K562 (cell line): Measurements from ENCODE around the gene CAMK2G. TPM values are rescaled to one million over a fixed set of nuclear protein-coding genes. Genes with fewer than 3 reads are reported as not detected.

Experiments
- ATAC-seq: fragments of 200-7000 bp; cut with Tn5 transposase; 3 replicates; pipeline ENCODE4 v1.9.1; 2020; ENCODE audit warnings: moderate library complexity
- BruUV-seq: library from RNA; stranded (reverse); fragments of 400-500 nt; replicated peaks from 2 replicates; lab custom pipeline; 2021; lab: Mats Ljungman, UMichigan
- CTCF ChIA-PET: fragments of 300-600 bp; formaldehyde crosslinking; extraction: SDS; loops from one replicate; lab custom pipeline; 2021; ENCODE audit warnings: low intra/inter-chr PET ratio; lab: Yijun Ruan, JAX
- POLR2A ChIA-PET: fragments of 300-600, 350-650 bp; sonication (Branson Sonifier 250); formaldehyde crosslinking; extraction: SDS; loops from one replicate; lab custom pipeline; 2021; ENCODE audit warnings: antibody characterized with exemption, inconsistent platforms; lab: Yijun Ruan, JAX
- DNase-seq, 4 experiments: peaks; one replicate each; pipeline versions ENCODE4 v3.0.0 to v3.0.0-alpha.2; 2011 to 2018; ENCODE audit warnings: low spot score in 3 of 4, mixed read lengths in 3 of 4; ENCODE audit errors: extremely low read depth in 1 of 4
- FAIRE-seq: peaks from 2 replicates; lab custom pipeline; 2011; peaks lifted over from hg19 to GRCh38; lab: Jason Lieb, UNC
- H2AFZ ChIP-seq: 2 replicates; pipeline ENCODE4 v1.6.0; 2011; ENCODE audit warnings: low read depth, low read length, control low read depth, inconsistent platforms
- H3K27ac ChIP-seq: fragments of 200-600 bp; 3 replicates; pipeline ENCODE4 v1.8.0; 2011; ENCODE audit warnings: low read depth, mild to moderate bottlenecking, control low read depth, inconsistent platforms, low read length, moderate library complexity, mixed read lengths; ENCODE audit errors: extremely low read depth
- H3K27me3 ChIP-seq, 2 experiments: fragments of 300-600 bp in 1 of 2; 2 replicates in 1 of 2; 3 replicates in 1 of 2; pipeline versions ENCODE4 v1.6.0 to v1.8.0; 2011; ENCODE audit warnings: inconsistent platforms in 2 of 2, low read length in 2 of 2, mild to moderate bottlenecking in 1 of 2, mixed read lengths in 1 of 2, moderate library complexity in 1 of 2; ENCODE audit not compliant: control insufficient read depth in 2 of 2, insufficient read depth in 2 of 2
- H3K36me3 ChIP-seq: fragments of 300-600 bp; 3 replicates; pipeline ENCODE4 v1.8.0; 2011; ENCODE audit warnings: mild to moderate bottlenecking, low read length, inconsistent platforms; ENCODE audit not compliant: control insufficient read depth, insufficient read depth
- H3K4me1 ChIP-seq, 2 experiments: fragments of 200-600 bp in 1 of 2; replicated peaks in 1 of 2; 2 replicates in 1 of 2; 3 replicates in 1 of 2; pipeline versions ENCODE4 v1.5.1 to v1.8.0; 2011; ENCODE audit warnings: inconsistent platforms in 2 of 2, low read length in 2 of 2, mild to moderate bottlenecking in 1 of 2, mixed read lengths in 1 of 2, moderate library complexity in 1 of 2; ENCODE audit not compliant: control insufficient read depth in 2 of 2, insufficient read depth in 2 of 2
- H3K4me2 ChIP-seq: 2 replicates; pipeline ENCODE4 v1.6.1; 2011; ENCODE audit warnings: low read length, control low read depth, inconsistent platforms, mixed read lengths; ENCODE audit not compliant: insufficient read depth
- H3K4me3 ChIP-seq: fragments of 200-600 bp; sonication (generic), shearing (Covaris generic); 2 replicates; pipeline ENCODE4 v1.5.1; 2016; ENCODE audit warnings: control low read depth, inconsistent platforms
- H3K79me2 ChIP-seq: fragments of 200-600 bp; 3 replicates; pipeline ENCODE4 v1.8.0; 2011; ENCODE audit warnings: low read length, inconsistent platforms; ENCODE audit not compliant: control insufficient read depth, insufficient read depth
- H3K9ac ChIP-seq, 2 experiments: 2 replicates each; pipeline versions ENCODE4 v1.6.0 to v1.6.1; 2011; ENCODE audit warnings: low read depth in 2 of 2, low read length in 2 of 2, control low read depth in 1 of 2, inconsistent platforms in 1 of 2, mild to moderate bottlenecking in 1 of 2, mixed read lengths in 1 of 2; ENCODE audit not compliant: insufficient read depth in 1 of 2
- H3K9me1 ChIP-seq: one replicate; pipeline ENCODE4 v1.6.0; 2011; ENCODE audit warnings: inconsistent platforms, mild to moderate bottlenecking, low read length, moderate library complexity; ENCODE audit not compliant: control insufficient read depth, insufficient read depth
- H3K9me3 ChIP-seq: replicated peaks from 2 replicates; pipeline ENCODE4 v1.5.1; 2011; ENCODE audit warnings: low read depth, low read length, inconsistent platforms; ENCODE audit not compliant: control insufficient read depth, insufficient read depth
- H4K20me1 ChIP-seq: replicated peaks from 2 replicates; pipeline ENCODE4 v1.6.1; 2011; ENCODE audit warnings: low read length, inconsistent platforms, mixed read lengths; ENCODE audit not compliant: control insufficient read depth, insufficient read depth
- ASH1L ChIP-seq: fragments of 450-650 bp; IDR thresholded peaks from 2 replicates; pipeline ENCODE4 v1.6.1; 2018; ENCODE audit warnings: borderline replicate concordance, mild to moderate bottlenecking, low read depth; ENCODE audit not compliant: partially characterized antibody
- FOXJ2 ChIP-seq: fragments of 200-800 bp; sonication (Bioruptor generic); IDR thresholded peaks from 2 replicates; pipeline ENCODE4 v1.6.1; 2016; ENCODE audit warnings: missing genetic modification characterization, missing compliant biosample characterization
- LARP7 ChIP-seq: fragments of 450-650 bp; IDR thresholded peaks from 2 replicates; pipeline ENCODE4 v1.6.1; 2016
- MCM7 ChIP-seq, 2 experiments: fragments of 450-650 bp; IDR thresholded peaks; 2 replicates each; pipeline ENCODE4 v1.6.1; 2016 to 2018
- MEF2A ChIP-seq: IDR thresholded peaks from 2 replicates; pipeline ENCODE4 v1.6.1; 2011; ENCODE audit warnings: low read depth, mild to moderate bottlenecking, low read length, moderate library complexity; ENCODE audit not compliant: control insufficient read depth
- MTA3 ChIP-seq: fragments of 450-650 bp; formaldehyde crosslinking; IDR thresholded peaks from 2 replicates; pipeline ENCODE4 v1.6.1; 2017; ENCODE audit warnings: mild to moderate bottlenecking, borderline replicate concordance
- MXI1 ChIP-seq: IDR thresholded peaks from 2 replicates; pipeline ENCODE4 v1.6.1; 2011; ENCODE audit warnings: low read depth, mild to moderate bottlenecking, improper control_type of control experiment, low read length
- NFRKB ChIP-seq: fragments of 450-650 bp; IDR thresholded peaks from 2 replicates; pipeline ENCODE4 v1.6.1; 2016; ENCODE audit warnings: low read depth
- NRF1 ChIP-seq, 2 experiments: fragments of 450-650 bp; IDR thresholded peaks in 1 of 2; conservative IDR thresholded peaks in 1 of 2; 2 replicates each; pipeline ENCODE4 v1.6.1; 2014; ENCODE audit warnings: mild to moderate bottlenecking in 2 of 2
- PHB ChIP-seq: fragments of 250-450 bp; sonication (Bioruptor Pico); IDR thresholded peaks from 2 replicates; pipeline ENCODE4 v1.5.0; 2021
- POLR3G ChIP-seq: IDR thresholded peaks from 2 replicates; pipeline ENCODE4 v1.6.1; 2011; ENCODE audit not compliant: insufficient read length, insufficient replicate concordance; ENCODE audit errors: extremely low read depth
- SNAPC5 ChIP-seq: fragments of 250-450 bp; sonication (Bioruptor Pico); IDR thresholded peaks from 2 replicates; pipeline ENCODE4 v1.8.0; 2021; ENCODE audit warnings: moderate library complexity, mild to moderate bottlenecking, inconsistent platforms
- SP2 ChIP-seq: IDR thresholded peaks from 2 replicates; pipeline ENCODE4 v1.6.1; 2011; ENCODE audit warnings: mild to moderate bottlenecking, low read depth, low read length, moderate library complexity; ENCODE audit not compliant: poor library complexity, severe bottlenecking; ENCODE audit errors: extremely low read depth
- TEAD1 ChIP-seq, 2 experiments: fragments of 450-650 bp in 1 of 2; sonication (generic) in 1 of 2; formaldehyde crosslinking; IDR thresholded peaks; 2 replicates each; pipeline versions ENCODE4 v1.4.0 to v1.8.0; 2020 to 2022; ENCODE audit warnings: mild to moderate bottlenecking in 2 of 2, missing genetic modification reagents in 1 of 2
- ZKSCAN1 ChIP-seq: fragments of 150-350 bp; IDR thresholded peaks from 2 replicates; pipeline ENCODE4 v1.6.1; 2016; ENCODE audit warnings: low read depth, low read length
- ZNF263 ChIP-seq: sonication (generic); formaldehyde crosslinking; IDR thresholded peaks from 2 replicates; pipeline ENCODE4 v1.8.0; 2022; ENCODE audit warnings: mild to moderate bottlenecking, missing genetic modification reagents, borderline replicate concordance
- ZNF507 ChIP-seq: conservative IDR thresholded peaks from 2 replicates; pipeline ENCODE4 v1.6.1; 2017; ENCODE audit warnings: missing genetic modification characterization, missing compliant biosample characterization
- WGBS: fragments of 100-300 bp; shearing (Covaris generic); methylation state at CpG from one replicate; pipeline ENCODE4 v1.1.6; 2016; ENCODE audit warnings: low coverage, mixed read lengths; ENCODE audit not compliant: insufficient coverage; ENCODE audit errors: missing lambda C conversion rate; 5-methylcytosine and 5-hydroxymethylcytosine counted together
- in situ Hi-C: fragments of 300-500 bp; cut with MboI; formaldehyde crosslinking; loops from 4 replicates; pipeline ENCODE4 v1.15.0; 2018; ENCODE audit warnings: inconsistent platforms, mixed read lengths
- intact Hi-C: fragments of 100-400 bp; cut with micrococcal nuclease; formaldehyde crosslinking; loops from 2 replicates; pipeline ENCODE4 v1.14.2; 2022
- polyA plus RNA-seq, 8 experiments: library from polyadenylated mRNA; depleted of rRNA in 4 of 8; stranded (reverse) in 5 of 8; unstranded in 3 of 8; fragments of >200 nt; fragmentation: Nextera tagmentation in 2 of 8; fragmentation: Illumina TruSeq in 1 of 8; extraction: Ambion mirVana in 2 of 8; extraction: Trizol in 1 of 8; gene quantifications; 2 replicates each; pipeline versions ENCODE4 v1.2.1 to v1.2.3, GENCODE V29; 2011 to 2014; ENCODE audit warnings: inconsistent platforms in 1 of 8, missing spikeins in 1 of 8
- total RNA-seq, 7 experiments: library from RNA; depleted of rRNA in 6 of 7; stranded (reverse); fragments of >200 nt in 6 of 7; fragmentation: Illumina TruSeq in 2 of 7; extraction: Trizol in 2 of 7; gene quantifications; 2 replicates each; pipeline versions ENCODE4 v1.2.1 to v1.2.3, GENCODE V29; 2011 to 2021; ENCODE audit warnings: low replicate concordance in 1 of 7

The CAMK2G gene
- total and polyA plus RNA-seq, 9 of the 15 experiments (the other 6 are each of a cell fraction or from before 2014, with no cell fraction given), result 9.0 to 37.9 (median 32.6) TPM

- BruUV-seq, result no TSS peak
- WGBS, result no CpG with 5 or more reads among the region's 1 CpG
These were observed 23.3 kb upstream of the CAMK2G start for GRCh38 chr10:73897693-73898092.

More at GRCh38 chr10:73897693-73898092, 23.3 kb upstream of the CAMK2G start:
- Histone ChIP-seq H3K27ac (no peak overlapping the region), H3K4me3 (no peak overlapping the region), H4K20me1 (no peaks in the 10 kb centered on the region), H3K79me2 (no peaks in the 10 kb centered on the region), H3K9ac (no peak overlapping the region), H2AFZ (no peak overlapping the region), H3K4me2 (no peak overlapping the region), H3K36me3 (no peaks in the 10 kb centered on the region), H3K27me3 (no peaks in the 10 kb centered on the region), H3K4me1 (peaks cover 11 to 14% of the 10 kb centered on the region in 2 experiments; a peak in 4 of 5 replicates), H3K9me3 (no peaks in the 10 kb centered on the region), H3K9me1 (no peaks in the 10 kb centered on the region)
- CTCF ChIA-PET, result no interaction called here
- POLR2A ChIA-PET, result interaction anchor here (0.8 kb wide), 1 partner anchor 24 kb away, joined by 3 read pairs; no protein-coding TSS in a partner anchor
- no peak for DNase-seq
- no peak for TF ChIP-seq FOXJ2 (tag)
- TF ChIP-seq ZNF263 (CRISPR knock-in tag), result no peak
- TF ChIP-seq ASH1L, result no peak
- TF ChIP-seq POLR3G, result no peak
- TF ChIP-seq SP2, result no peak
- TF ChIP-seq TEAD1 (CRISPR knock-in tag; IDR thresholded peaks at IDR 0.05), result no peak
- TF ChIP-seq MXI1, result no peak
- no peak for TF ChIP-seq SNAPC5
- no peak for TF ChIP-seq MEF2A
- TF ChIP-seq MTA3, result no peak
- TF ChIP-seq LARP7, result no peak
- no peak for TF ChIP-seq NRF1 (conservative IDR thresholded peaks at IDR 0.05 in 1 of 2, IDR thresholded peaks at IDR 0.05 in 1 of 2)
- TF ChIP-seq ZKSCAN1, result no peak
- no peak for TF ChIP-seq MCM7 (IDR thresholded peaks at IDR 0.05)
- no peak for TF ChIP-seq NFRKB
- no peak for TF ChIP-seq ZNF507 (tag)
- no peak for TF ChIP-seq PHB
- no peak for ATAC-seq
- intact Hi-C loops (no loop called here), in situ Hi-C loops (no loop called here)
- FAIRE-seq, result no peak
